WTC11 (cell line): Measurements from ENCODE around the gene CRELD2. TPM values are rescaled to one million over a fixed set of nuclear protein-coding genes. Genes with fewer than 3 reads are reported as not detected.

Experiments used
- ATAC-seq: fragments of 200-7000 bp; cut with Tn5 transposase; 2 replicates; pipeline ENCODE4 v1.10.0; 2021; ENCODE audit warnings: mild to moderate bottlenecking, moderate library complexity
- CTCF ChIA-PET: fragments of 300-600 bp; sonication (Branson Sonifier 250); formaldehyde crosslinking; loops from one replicate; lab custom pipeline; 2021; ENCODE audit warnings: antibody characterized with exemption; lab: Charles Lee
- POLR2A ChIA-PET: fragments of 350-600 bp; sonication (Branson Sonifier 250); formaldehyde crosslinking; loops from one replicate; lab custom pipeline; 2021; ENCODE audit warnings: antibody characterized with exemption; lab: Charles Lee
- DNase-seq: peaks from one replicate; pipeline ENCODE4 v3.0.0; 2021; ENCODE audit warnings: low spot score
- H3K27ac Mint-ChIP-seq: 2 replicates; pipeline ENCODE4 v1.8.0; 2021; ENCODE audit warnings: mixed read lengths
- H3K27me3 Mint-ChIP-seq: 2 replicates; pipeline ENCODE4 v1.8.0; 2021; ENCODE audit warnings: low read depth, mild to moderate bottlenecking, moderate library complexity, mixed read lengths
- H3K36me3 Mint-ChIP-seq: 2 replicates; pipeline ENCODE4 v1.8.0; 2021; ENCODE audit warnings: mixed read lengths
- H3K4me1 Mint-ChIP-seq: 2 replicates; pipeline ENCODE4 v1.8.0; 2022; ENCODE audit warnings: mixed read lengths
- H3K4me3 Mint-ChIP-seq: 2 replicates; pipeline ENCODE4 v1.8.0; 2021; ENCODE audit warnings: mild to moderate bottlenecking, moderate library complexity, mixed read lengths
- H3K9me3 Mint-ChIP-seq: 2 replicates; pipeline ENCODE4 v1.8.0; 2021; ENCODE audit warnings: mixed read lengths
- CBFB ChIP-seq: sonication (generic); formaldehyde crosslinking; IDR thresholded peaks from 2 replicates; pipeline ENCODE4 v1.8.1; 2022; ENCODE audit warnings: mild to moderate bottlenecking, low read depth, missing genetic modification reagents
- FOXK1 ChIP-seq: sonication (generic); formaldehyde crosslinking; IDR thresholded peaks from 2 replicates; pipeline ENCODE4 v1.8.0; 2022; ENCODE audit warnings: mild to moderate bottlenecking, moderate library complexity, missing genetic modification reagents
- JUN ChIP-seq: sonication (generic); formaldehyde crosslinking; IDR thresholded peaks from 2 replicates; pipeline ENCODE4 v1.8.0; 2023; ENCODE audit warnings: mild to moderate bottlenecking, missing genetic modification reagents
- NFE2L1 ChIP-seq: sonication (generic); formaldehyde crosslinking; IDR thresholded peaks from 2 replicates; pipeline ENCODE4 v1.8.1; 2023; ENCODE audit warnings: missing genetic modification reagents
- NFYB ChIP-seq: sonication (generic); formaldehyde crosslinking; conservative IDR thresholded peaks from 2 replicates; pipeline ENCODE4 v1.8.0; 2022; ENCODE audit warnings: low read depth, missing genetic modification reagents
- NR1H2 ChIP-seq: sonication (generic); formaldehyde crosslinking; IDR thresholded peaks from 2 replicates; pipeline ENCODE4 v1.9.0; 2021; ENCODE audit warnings: mild to moderate bottlenecking, moderate library complexity, missing genetic modification reagents
- RELA ChIP-seq: sonication (generic); formaldehyde crosslinking; IDR thresholded peaks from 2 replicates; pipeline ENCODE4 v1.8.1; 2022; ENCODE audit warnings: missing genetic modification reagents, mild to moderate bottlenecking, borderline replicate concordance
- SOX15 ChIP-seq: fragments of 250-450 bp; sonication (Bioruptor Pico); IDR thresholded peaks from 2 replicates; pipeline ENCODE4 v1.9.0; 2021; ENCODE audit warnings: mild to moderate bottlenecking
- STAT6 ChIP-seq: sonication (generic); formaldehyde crosslinking; conservative IDR thresholded peaks from 2 replicates; pipeline ENCODE4 v1.8.1; 2023; ENCODE audit warnings: mild to moderate bottlenecking, low read depth, missing genetic modification reagents, moderate library complexity
- TEAD4 ChIP-seq: sonication (generic); formaldehyde crosslinking; IDR thresholded peaks from 2 replicates; pipeline ENCODE4 v1.8.0; 2022; ENCODE audit warnings: mild to moderate bottlenecking, missing genetic modification reagents
- ZNF232 ChIP-seq: sonication (generic); formaldehyde crosslinking; IDR thresholded peaks from 2 replicates; pipeline ENCODE4 v1.8.0; 2022; ENCODE audit warnings: mild to moderate bottlenecking, missing genetic modification reagents
- ZNF281 ChIP-seq: sonication (generic); formaldehyde crosslinking; IDR thresholded peaks from 2 replicates; pipeline ENCODE4 v1.8.0; 2023; ENCODE audit warnings: mild to moderate bottlenecking, missing genetic modification reagents
- total RNA-seq: library from RNA; stranded (reverse); gene quantifications from 3 replicates; pipeline ENCODE4 v1.2.3, GENCODE V29; 2021
- TF ChIP-seq, protein P1 (sequence below): sonication (generic); formaldehyde crosslinking; IDR thresholded peaks from 2 replicates; pipeline ENCODE4 v1.8.1; 2023; ENCODE audit warnings: mild to moderate bottlenecking, missing genetic modification reagents
- TF ChIP-seq, protein P2 (sequence below): sonication (generic); formaldehyde crosslinking; IDR thresholded peaks from 2 replicates; pipeline ENCODE4 v1.8.1; 2023; ENCODE audit warnings: mild to moderate bottlenecking, missing genetic modification reagents, moderate library complexity
- TF ChIP-seq, protein P3 (sequence below): sonication (generic); formaldehyde crosslinking; IDR thresholded peaks from 2 replicates; pipeline ENCODE4 v1.8.1; 2023; ENCODE audit warnings: mild to moderate bottlenecking, missing genetic modification reagents, moderate library complexity
- TF ChIP-seq, protein P4 (sequence below): sonication (generic); formaldehyde crosslinking; IDR thresholded peaks from 2 replicates; pipeline ENCODE4 v1.8.0; 2023; ENCODE audit warnings: missing genetic modification reagents, mild to moderate bottlenecking, borderline replicate concordance

The CRELD2 gene
- total RNA-seq, 1 experiment from 2014 or later = 42.8 TPM

GRCh38 chr22:49956418-49956770 lies 38.0 kb downstream of the CRELD2 start:
- no peaks in the 10 kb centered on the region; the same call in 1 of the 2 replicates for H3K27me3 Mint-ChIP-seq
- no peaks in the 10 kb centered on the region for H3K36me3 Mint-ChIP-seq
- H3K9me3 Mint-ChIP-seq = no peaks in the 10 kb centered on the region
- H3K4me3 Mint-ChIP-seq = no peak overlapping the region
- POLR2A ChIA-PET = no interaction called here
- DNase-seq = no peak
- CTCF ChIA-PET = interaction anchor here (0.6 to 1.4 kb wide), 2 partner anchors 27 to 74 kb away, joined by 3 to 4 read pairs; no protein-coding TSS in a partner anchor
- ATAC-seq = no peak
- H3K27ac Mint-ChIP-seq = no peak overlapping the region
- H3K4me1 Mint-ChIP-seq = no peaks in the 10 kb centered on the region
- TF ChIP-seq, protein P1, sequence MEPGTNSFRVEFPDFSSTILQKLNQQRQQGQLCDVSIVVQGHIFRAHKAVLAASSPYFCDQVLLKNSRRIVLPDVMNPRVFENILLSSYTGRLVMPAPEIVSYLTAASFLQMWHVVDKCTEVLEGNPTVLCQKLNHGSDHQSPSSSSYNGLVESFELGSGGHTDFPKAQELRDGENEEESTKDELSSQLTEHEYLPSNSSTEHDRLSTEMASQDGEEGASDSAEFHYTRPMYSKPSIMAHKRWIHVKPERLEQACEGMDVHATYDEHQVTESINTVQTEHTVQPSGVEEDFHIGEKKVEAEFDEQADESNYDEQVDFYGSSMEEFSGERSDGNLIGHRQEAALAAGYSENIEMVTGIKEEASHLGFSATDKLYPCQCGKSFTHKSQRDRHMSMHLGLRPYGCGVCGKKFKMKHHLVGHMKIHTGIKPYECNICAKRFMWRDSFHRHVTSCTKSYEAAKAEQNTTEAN (CRISPR knock-in tag) = no peak
- no peak for TF ChIP-seq NFE2L1

GRCh38 chr22:49956914-49957825 lies 38.7 kb downstream of the CRELD2 start:
- no peaks in the 10 kb centered on the region for H3K36me3 Mint-ChIP-seq
- H3K4me3 Mint-ChIP-seq = no peak overlapping the region
- H3K27me3 Mint-ChIP-seq = no peaks in the 10 kb centered on the region; the same call in 1 of the 2 replicates
- no peaks in the 10 kb centered on the region for H3K9me3 Mint-ChIP-seq
- ATAC-seq = no peak
- ChIA-PET CTCF (interaction anchor here (1.2 kb wide), 1 partner anchor 73 kb away, joined by 3 read pairs; no protein-coding TSS in a partner anchor), POLR2A (interaction anchor here (0.8 kb wide), 1 partner anchor 11 kb away, joined by 4 read pairs; no protein-coding TSS in a partner anchor)
- H3K4me1 Mint-ChIP-seq = no peaks in the 10 kb centered on the region
- no peak overlapping the region; the same call in 1 of the 2 replicates for H3K27ac Mint-ChIP-seq
- TF ChIP-seq TEAD4 (CRISPR knock-in tag) (no peak), ZNF281 (CRISPR knock-in tag) (no peak), RELA (no peak), NFYB (CRISPR knock-in tag) (no peak)
- TF ChIP-seq, all 79 proteins: peak for 0
- DNase-seq = no peak

DNA sequence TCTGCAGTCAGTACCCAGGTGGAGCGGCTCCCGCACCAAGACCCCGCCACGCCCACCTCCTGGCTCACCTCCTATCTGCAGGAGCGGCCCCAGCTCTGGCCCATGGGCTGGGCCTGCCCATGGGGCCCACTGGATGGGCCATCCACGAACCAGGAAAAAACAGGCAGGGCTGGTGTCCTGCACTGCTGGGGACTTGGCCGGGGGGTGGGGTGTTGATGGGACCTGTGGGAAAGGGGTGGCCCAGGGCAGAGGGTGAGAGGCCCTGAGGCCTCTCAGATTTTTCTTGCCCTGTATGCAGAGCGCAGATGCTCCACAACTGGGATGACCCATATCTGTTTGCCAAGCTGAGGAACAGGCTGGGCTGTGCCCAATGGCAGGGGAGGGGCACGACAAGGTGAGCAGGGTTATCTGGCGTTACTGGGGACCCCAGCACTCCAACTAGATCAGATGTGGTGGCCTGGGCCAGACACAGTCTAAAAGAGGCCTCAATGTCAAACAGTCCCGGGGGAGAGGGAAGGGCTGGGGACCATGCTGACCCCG lies 39.5 kb downstream of the CRELD2 start:
- ChIA-PET POLR2A (interaction anchor here (0.8 kb wide), 1 partner anchor 11 kb away, joined by 4 read pairs; no protein-coding TSS in a partner anchor), CTCF (interaction anchor here (1.2 kb wide), 1 partner anchor 73 kb away, joined by 3 read pairs; no protein-coding TSS in a partner anchor)
- DNase-seq = no peak
- Mint-ChIP-seq H3K27ac (no peak overlapping the region), H3K9me3 (no peaks in the 10 kb centered on the region), H3K27me3 (no peaks in the 10 kb centered on the region; the same call in 1 of the 2 replicates), H3K4me3 (no peak overlapping the region; the same call in 1 of the 2 replicates), H3K4me1 (no peaks in the 10 kb centered on the region), H3K36me3 (no peaks in the 10 kb centered on the region)
- no peak for ATAC-seq
- TF ChIP-seq, protein P2, sequence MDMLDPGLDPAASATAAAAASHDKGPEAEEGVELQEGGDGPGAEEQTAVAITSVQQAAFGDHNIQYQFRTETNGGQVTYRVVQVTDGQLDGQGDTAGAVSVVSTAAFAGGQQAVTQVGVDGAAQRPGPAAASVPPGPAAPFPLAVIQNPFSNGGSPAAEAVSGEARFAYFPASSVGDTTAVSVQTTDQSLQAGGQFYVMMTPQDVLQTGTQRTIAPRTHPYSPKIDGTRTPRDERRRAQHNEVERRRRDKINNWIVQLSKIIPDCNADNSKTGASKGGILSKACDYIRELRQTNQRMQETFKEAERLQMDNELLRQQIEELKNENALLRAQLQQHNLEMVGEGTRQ (CRISPR knock-in tag) = no peak
- TF ChIP-seq, protein P3, sequence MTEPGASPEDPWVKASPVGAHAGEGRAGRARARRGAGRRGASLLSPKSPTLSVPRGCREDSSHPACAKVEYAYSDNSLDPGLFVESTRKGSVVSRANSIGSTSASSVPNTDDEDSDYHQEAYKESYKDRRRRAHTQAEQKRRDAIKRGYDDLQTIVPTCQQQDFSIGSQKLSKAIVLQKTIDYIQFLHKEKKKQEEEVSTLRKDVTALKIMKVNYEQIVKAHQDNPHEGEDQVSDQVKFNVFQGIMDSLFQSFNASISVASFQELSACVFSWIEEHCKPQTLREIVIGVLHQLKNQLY (CRISPR knock-in tag) = no peak
- TF ChIP-seq FOXK1 (CRISPR knock-in tag) (no peak), ZNF232 (CRISPR knock-in tag) (no peak), NR1H2 (CRISPR knock-in tag) (no peak), SOX15 (CRISPR knock-in tag) (no peak), CBFB (CRISPR knock-in tag) (no peak), STAT6 (CRISPR knock-in tag) (no peak), JUN (CRISPR knock-in tag) (no peak)
- TF ChIP-seq, protein P4, sequence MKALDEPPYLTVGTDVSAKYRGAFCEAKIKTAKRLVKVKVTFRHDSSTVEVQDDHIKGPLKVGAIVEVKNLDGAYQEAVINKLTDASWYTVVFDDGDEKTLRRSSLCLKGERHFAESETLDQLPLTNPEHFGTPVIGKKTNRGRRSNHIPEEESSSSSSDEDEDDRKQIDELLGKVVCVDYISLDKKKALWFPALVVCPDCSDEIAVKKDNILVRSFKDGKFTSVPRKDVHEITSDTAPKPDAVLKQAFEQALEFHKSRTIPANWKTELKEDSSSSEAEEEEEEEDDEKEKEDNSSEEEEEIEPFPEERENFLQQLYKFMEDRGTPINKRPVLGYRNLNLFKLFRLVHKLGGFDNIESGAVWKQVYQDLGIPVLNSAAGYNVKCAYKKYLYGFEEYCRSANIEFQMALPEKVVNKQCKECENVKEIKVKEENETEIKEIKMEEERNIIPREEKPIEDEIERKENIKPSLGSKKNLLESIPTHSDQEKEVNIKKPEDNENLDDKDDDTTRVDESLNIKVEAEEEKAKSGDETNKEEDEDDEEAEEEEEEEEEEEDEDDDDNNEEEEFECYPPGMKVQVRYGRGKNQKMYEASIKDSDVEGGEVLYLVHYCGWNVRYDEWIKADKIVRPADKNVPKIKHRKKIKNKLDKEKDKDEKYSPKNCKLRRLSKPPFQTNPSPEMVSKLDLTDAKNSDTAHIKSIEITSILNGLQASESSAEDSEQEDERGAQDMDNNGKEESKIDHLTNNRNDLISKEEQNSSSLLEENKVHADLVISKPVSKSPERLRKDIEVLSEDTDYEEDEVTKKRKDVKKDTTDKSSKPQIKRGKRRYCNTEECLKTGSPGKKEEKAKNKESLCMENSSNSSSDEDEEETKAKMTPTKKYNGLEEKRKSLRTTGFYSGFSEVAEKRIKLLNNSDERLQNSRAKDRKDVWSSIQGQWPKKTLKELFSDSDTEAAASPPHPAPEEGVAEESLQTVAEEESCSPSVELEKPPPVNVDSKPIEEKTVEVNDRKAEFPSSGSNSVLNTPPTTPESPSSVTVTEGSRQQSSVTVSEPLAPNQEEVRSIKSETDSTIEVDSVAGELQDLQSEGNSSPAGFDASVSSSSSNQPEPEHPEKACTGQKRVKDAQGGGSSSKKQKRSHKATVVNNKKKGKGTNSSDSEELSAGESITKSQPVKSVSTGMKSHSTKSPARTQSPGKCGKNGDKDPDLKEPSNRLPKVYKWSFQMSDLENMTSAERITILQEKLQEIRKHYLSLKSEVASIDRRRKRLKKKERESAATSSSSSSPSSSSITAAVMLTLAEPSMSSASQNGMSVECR = no peak
